Endothelial cell (in vitro differentiated cells): ENCODE measurements around the gene DRC7. TPM values are rescaled to one million over a fixed set of nuclear protein-coding genes. Genes with fewer than 3 reads are reported as not detected.
A peak's percentile ranks its signal among the peaks of the same experiment; 100 is the strongest.

Source experiments
- DNase-seq: peaks from one replicate; pipeline ENCODE4 v3.0.0; 2021; ENCODE audit warnings: low spot score
- H3K27ac Mint-ChIP-seq: one replicate; pipeline ENCODE4 v1.8.0; 2021; ENCODE audit warnings: mixed read lengths, inconsistent platforms; ENCODE audit not compliant: unreplicated experiment
- H3K27me3 Mint-ChIP-seq: one replicate; pipeline ENCODE4 v1.8.0; 2021; ENCODE audit warnings: mild to moderate bottlenecking, moderate library complexity, mixed read lengths, inconsistent platforms; ENCODE audit not compliant: unreplicated experiment
- H3K36me3 Mint-ChIP-seq: one replicate; pipeline ENCODE4 v1.8.0; 2021; ENCODE audit warnings: mild to moderate bottlenecking, low read depth, mixed read lengths, inconsistent platforms; ENCODE audit not compliant: unreplicated experiment
- H3K4me1 Mint-ChIP-seq: one replicate; pipeline ENCODE4 v1.8.0; 2021; ENCODE audit warnings: mild to moderate bottlenecking, mixed read lengths, inconsistent platforms; ENCODE audit not compliant: unreplicated experiment
- H3K4me3 Mint-ChIP-seq: one replicate; pipeline ENCODE4 v1.8.0; 2021; ENCODE audit warnings: mild to moderate bottlenecking, mixed read lengths, inconsistent platforms; ENCODE audit not compliant: unreplicated experiment
- H3K9me3 Mint-ChIP-seq: one replicate; pipeline ENCODE4 v1.8.0; 2021; ENCODE audit warnings: mixed read lengths, inconsistent platforms; ENCODE audit not compliant: unreplicated experiment
- total RNA-seq: library from RNA; stranded (reverse); fragmentation: NEBNext Ultra II Directional; extraction: Animal tissue kit (Norgen Biotek cat#: 25700); gene quantifications from one replicate; pipeline ENCODE4 v1.2.1, GENCODE V29; 2021; ENCODE audit not compliant: unreplicated experiment
- TF ChIP-seq, protein P1 (sequence below): fragments of 200-600 bp; sonication (generic); IDR thresholded peaks from one replicate; pipeline ENCODE4 v1.5.0; 2021; ENCODE audit warnings: antibody characterized with exemption; ENCODE audit not compliant: unreplicated experiment

The DRC7 gene
- total RNA-seq, 1 donor from 2014 or later, result 1.8 TPM

DNA sequence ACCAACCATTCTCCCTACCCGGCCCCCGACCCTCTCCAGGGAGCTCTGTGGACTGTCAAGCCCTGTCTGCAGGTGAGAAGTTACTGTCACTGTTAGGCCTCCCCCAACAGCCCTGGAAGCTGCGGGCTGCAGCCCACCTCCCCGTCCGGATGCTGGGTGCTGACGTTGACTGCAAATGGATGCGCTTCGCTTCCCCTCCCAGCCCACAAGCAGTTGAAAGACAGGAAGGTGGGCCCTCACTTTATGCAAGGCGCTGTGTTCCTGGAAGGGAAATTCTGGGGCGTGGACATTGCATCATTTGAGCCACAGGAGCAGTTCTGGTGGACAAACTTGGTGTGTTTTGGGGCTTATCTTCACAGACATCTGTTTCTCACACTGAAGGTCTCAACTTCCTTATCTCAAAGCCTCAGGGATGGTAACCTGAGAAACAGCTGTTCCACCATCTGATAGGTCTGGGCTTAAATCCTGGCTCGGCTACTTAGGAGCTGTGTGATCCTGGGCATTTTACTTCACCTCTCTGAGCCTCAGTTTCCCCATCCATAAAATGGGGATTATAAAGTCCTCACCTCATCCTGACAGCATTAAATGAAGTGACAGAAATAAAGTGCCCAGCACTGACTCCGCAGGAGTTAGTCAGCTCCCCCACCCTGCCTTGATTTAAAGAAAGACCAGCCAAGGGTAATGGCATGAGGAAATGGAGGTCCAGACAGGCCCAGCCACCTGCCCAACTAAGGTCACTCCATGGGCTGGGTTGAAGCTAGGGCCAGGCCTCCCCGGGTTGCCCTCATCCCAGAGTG lies 4.6 kb upstream of the DRC7 start:
- TF ChIP-seq, protein P1, sequence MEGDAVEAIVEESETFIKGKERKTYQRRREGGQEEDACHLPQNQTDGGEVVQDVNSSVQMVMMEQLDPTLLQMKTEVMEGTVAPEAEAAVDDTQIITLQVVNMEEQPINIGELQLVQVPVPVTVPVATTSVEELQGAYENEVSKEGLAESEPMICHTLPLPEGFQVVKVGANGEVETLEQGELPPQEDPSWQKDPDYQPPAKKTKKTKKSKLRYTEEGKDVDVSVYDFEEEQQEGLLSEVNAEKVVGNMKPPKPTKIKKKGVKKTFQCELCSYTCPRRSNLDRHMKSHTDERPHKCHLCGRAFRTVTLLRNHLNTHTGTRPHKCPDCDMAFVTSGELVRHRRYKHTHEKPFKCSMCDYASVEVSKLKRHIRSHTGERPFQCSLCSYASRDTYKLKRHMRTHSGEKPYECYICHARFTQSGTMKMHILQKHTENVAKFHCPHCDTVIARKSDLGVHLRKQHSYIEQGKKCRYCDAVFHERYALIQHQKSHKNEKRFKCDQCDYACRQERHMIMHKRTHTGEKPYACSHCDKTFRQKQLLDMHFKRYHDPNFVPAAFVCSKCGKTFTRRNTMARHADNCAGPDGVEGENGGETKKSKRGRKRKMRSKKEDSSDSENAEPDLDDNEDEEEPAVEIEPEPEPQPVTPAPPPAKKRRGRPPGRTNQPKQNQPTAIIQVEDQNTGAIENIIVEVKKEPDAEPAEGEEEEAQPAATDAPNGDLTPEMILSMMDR, result no peak
- DNase-seq, result peak; percentile 70
- Mint-ChIP-seq H3K27ac (peak overlapping the region; percentile 83), H3K36me3 (no peaks in the 10 kb centered on the region), H3K4me1 (peaks cover 36% of the 10 kb centered on the region), H3K9me3 (no peaks in the 10 kb centered on the region), H3K27me3 (peaks cover 10% of the 10 kb centered on the region), H3K4me3 (peak overlapping the region; percentile 44)

DNA sequence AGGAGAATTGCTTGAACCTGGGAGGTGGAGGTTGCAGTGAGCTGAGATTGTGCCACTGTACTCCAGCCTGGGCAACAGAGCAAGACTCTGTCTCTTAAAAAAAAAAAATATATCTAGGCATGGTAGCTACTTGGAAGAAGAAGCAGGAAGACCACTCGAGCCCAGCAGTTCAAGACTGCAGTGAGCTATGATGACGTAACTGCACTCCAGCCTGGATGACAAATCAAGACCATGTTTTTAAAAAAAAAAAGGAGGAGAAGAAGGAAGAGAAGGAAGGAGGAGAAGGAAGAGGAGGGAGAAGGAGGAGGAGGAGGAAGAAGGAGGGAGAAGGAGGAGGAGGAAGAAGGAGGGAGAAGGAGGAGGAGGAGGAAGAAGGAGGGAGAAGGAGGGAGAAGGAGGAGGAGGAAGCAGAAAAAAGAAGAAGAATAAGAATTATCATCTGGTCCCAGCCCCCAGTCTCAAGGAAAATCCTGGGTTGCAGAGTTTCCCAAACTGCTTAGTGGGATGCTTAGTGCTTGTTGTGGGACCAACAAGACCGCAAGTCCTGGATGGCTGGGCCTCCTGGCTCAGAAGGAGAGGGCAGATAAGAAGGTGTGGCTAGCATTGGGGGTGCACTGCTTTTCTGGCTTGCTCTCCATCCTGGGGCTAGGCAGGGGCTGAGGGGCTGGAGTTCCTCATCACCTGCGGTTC lies 3.7 kb upstream of the DRC7 start:
- H3K4me3 Mint-ChIP-seq, result no peak overlapping the region
- no peak for DNase-seq
- H3K27ac Mint-ChIP-seq, result no peak overlapping the region
- H3K9me3 Mint-ChIP-seq, result no peaks in the 10 kb centered on the region
- H3K36me3 Mint-ChIP-seq, result no peaks in the 10 kb centered on the region
- peaks cover 10% of the 10 kb centered on the region for H3K27me3 Mint-ChIP-seq
- TF ChIP-seq, protein P1, result no peak
- peaks cover 36% of the 10 kb centered on the region for H3K4me1 Mint-ChIP-seq

DNA sequence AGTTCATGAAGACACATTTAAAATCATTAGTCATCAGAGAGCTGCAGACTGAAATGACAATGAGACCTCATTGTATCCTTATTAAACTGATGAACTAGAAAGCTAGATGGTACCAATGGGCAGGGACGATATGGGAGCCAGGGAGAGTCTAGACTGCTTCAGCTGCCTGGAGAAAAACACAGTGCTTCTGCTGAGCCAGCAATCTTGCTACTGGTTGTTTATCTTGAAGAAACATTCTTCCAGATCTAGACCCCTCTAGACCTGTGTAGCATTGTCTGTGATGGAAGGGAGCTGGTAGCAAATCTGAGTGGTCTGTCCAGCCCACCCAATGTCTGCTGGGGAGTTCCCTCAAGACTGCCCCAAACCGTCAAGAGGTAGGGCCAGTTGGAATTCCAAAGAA lies 2.0 kb upstream of the DRC7 start:
- H3K36me3 Mint-ChIP-seq, result no peaks in the 10 kb centered on the region
- H3K9me3 Mint-ChIP-seq, result no peaks in the 10 kb centered on the region
- TF ChIP-seq, protein P1, result no peak
- H3K4me1 Mint-ChIP-seq, result peaks cover 31% of the 10 kb centered on the region
- no peak overlapping the region for H3K27ac Mint-ChIP-seq
- H3K4me3 Mint-ChIP-seq, result no peak overlapping the region
- DNase-seq, result no peak
- peaks cover 7% of the 10 kb centered on the region for H3K27me3 Mint-ChIP-seq

DNA sequence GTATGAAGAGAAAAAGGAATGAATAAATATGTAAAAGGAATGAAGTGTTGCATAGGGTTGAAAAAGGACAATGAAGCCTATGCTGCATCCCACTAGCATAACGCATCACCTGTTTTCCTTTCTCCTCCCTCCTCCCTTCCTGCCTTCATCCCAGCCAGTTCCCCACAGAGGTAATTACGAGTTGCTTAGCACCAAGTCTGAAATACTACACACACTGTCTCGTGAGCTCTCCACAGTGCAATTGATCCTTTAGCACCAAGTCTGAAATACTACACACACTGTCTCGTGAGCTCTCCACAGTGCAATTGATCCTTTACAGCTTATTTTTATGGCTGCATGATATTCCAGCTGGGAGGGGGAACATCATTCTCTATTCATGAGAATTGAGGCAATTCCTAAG lies 1.1 kb upstream of the DRC7 start:
- DNase-seq, result no peak
- Mint-ChIP-seq H3K9me3 (no peaks in the 10 kb centered on the region), H3K4me3 (no peak overlapping the region), H3K27me3 (peaks cover 8% of the 10 kb centered on the region), H3K27ac (no peak overlapping the region), H3K4me1 (peaks cover 23% of the 10 kb centered on the region), H3K36me3 (no peaks in the 10 kb centered on the region)
- TF ChIP-seq, protein P1, result no peak

DNA sequence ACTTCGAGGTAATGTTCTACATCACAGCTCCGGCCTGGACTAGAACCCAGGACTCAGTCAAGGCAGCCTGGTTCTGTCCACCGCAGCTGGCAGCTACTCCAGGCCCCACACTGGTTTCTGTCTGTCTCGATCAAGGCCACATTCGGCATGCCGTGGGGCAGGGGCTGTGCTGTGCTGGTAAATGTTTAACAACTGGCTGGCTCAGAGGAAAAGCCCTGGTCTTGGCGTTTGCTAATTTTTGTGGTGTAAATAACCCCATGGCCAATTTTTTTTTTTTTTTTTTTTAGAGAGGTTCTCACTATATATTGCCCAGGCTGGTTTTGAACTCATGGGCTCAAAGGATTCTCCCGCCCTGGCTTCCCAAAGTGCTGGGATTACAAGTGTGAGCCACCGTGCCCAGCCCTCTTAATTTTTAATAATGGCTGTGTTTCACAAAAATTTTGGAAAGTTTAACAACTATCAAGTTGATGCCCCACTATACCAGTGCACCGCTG lies 328 bp upstream of the DRC7 start:
- DNase-seq, result no peak
- Mint-ChIP-seq H3K27ac (peak overlapping the region; percentile 99), H3K4me1 (peaks cover 16% of the 10 kb centered on the region), H3K36me3 (no peaks in the 10 kb centered on the region), H3K9me3 (no peaks in the 10 kb centered on the region), H3K4me3 (no peak overlapping the region), H3K27me3 (peaks cover 8% of the 10 kb centered on the region)
- TF ChIP-seq, protein P1, result no peak
